H1 (cell line): ENCODE measurements around the gene IKZF2. TPM values are rescaled to one million over a fixed set of nuclear protein-coding genes. Genes with fewer than 3 reads are reported as not detected.

ENCODE experiments used
- HDAC2 ChIP-seq, 2 experiments: fragments of 300-600 bp in 1 of 2; sonication (generic) in 1 of 2; IDR thresholded peaks; 2 replicates each; pipeline ENCODE4 v1.6.1; 2011 to 2012; ENCODE audit warnings: low read depth in 2 of 2, low read length in 2 of 2, mild to moderate bottlenecking in 2 of 2, moderate library complexity in 2 of 2, borderline replicate concordance in 1 of 2, inconsistent platforms in 1 of 2
- SP1 ChIP-seq: IDR thresholded peaks from 2 replicates; pipeline ENCODE4 v1.6.1; 2011; ENCODE audit warnings: low read depth, low read length
- SP2 ChIP-seq: IDR thresholded peaks from 2 replicates; pipeline ENCODE4 v1.6.1; 2012; ENCODE audit warnings: mild to moderate bottlenecking, low read length, inconsistent platforms
- polyA plus RNA-seq, 7 experiments: library from polyadenylated mRNA; depleted of rRNA in 3 of 7; stranded (reverse) in 5 of 7; unstranded in 2 of 7; fragments of >200 nt in 5 of 7; fragments of 200-250 nt in 2 of 7; gene quantifications; 1 replicate in 5 of 7; 2 replicates in 1 of 7; 4 replicates in 1 of 7; pipeline versions ENCODE4 v1.2.1 to v1.2.3, GENCODE V29; 2011 to 2013; ENCODE audit warnings: missing spikeins in 2 of 7, mixed read lengths in 2 of 7
- total RNA-seq: library from RNA; stranded (reverse); fragmentation: NEBNext Ultra II Directional; extraction: Animal tissue kit (Norgen Biotek cat#: 25700); gene quantifications from 2 replicates; pipeline ENCODE4 v1.2.1, GENCODE V29; 2021

The IKZF2 gene
- total and polyA plus RNA-seq, 2 of the 8 experiments (the other 6 are each of a cell fraction or from before 2014, with no cell fraction given), result 1.7 to 4.4 TPM

GRCh38 chr2:213004197-213004821, 147.1 kb downstream of the IKZF2 start (continued):
- no peak for TF ChIP-seq SP2
- no peak for TF ChIP-seq HDAC2 (IDR thresholded peaks at IDR 0.05; ENCODE audit: borderline replicate concordance in 1 of 2, low read depth in 2 of 2, low read length in 2 of 2)
- TF ChIP-seq SP1, result no peak
